Ascending aorta (tissue), 2 donors: ENCODE results near the gene SP6. TPM values are rescaled to one million over a fixed set of nuclear protein-coding genes. Genes with fewer than 3 reads are reported as not detected.

Source experiments
- DNase-seq, 2 donors: peaks; one replicate each; pipeline ENCODE4 v3.0.0-alpha.2; 2019; ENCODE audit warnings: low spot score in 2 of 2
- H3K27ac ChIP-seq, 2 donors: fragments of 200-600 bp; sonication (generic); one replicate each; pipeline ENCODE4 v1.5.1; 2016 to 2017; ENCODE audit warnings: mild to moderate bottlenecking in 1 of 2
- H3K27me3 ChIP-seq: fragments of 200-600 bp; sonication (generic); one replicate; pipeline ENCODE4 v1.5.1; 2017
- H3K36me3 ChIP-seq, 2 donors: fragments of 200-600 bp; sonication (generic); one replicate each; pipeline ENCODE4 v1.5.1; 2016
- H3K4me1 ChIP-seq, 2 donors: fragments of 200-600 bp; sonication (generic); one replicate each; pipeline ENCODE4 v1.5.1; 2016 to 2017; ENCODE audit warnings: mild to moderate bottlenecking in 1 of 2
- H3K4me3 ChIP-seq, 2 donors: fragments of 200-600 bp; sonication (generic); one replicate each; pipeline ENCODE4 v1.5.1; 2016 to 2017; ENCODE audit warnings: mild to moderate bottlenecking in 1 of 2
- H3K9me3 ChIP-seq, 2 donors: fragments of 200-600 bp; sonication (generic); one replicate each; pipeline ENCODE4 v1.5.1; 2016
- intact Hi-C: fragments of 100-400 bp; cut with DNase I; formaldehyde crosslinking; loops from one replicate; pipeline ENCODE4 v1.15.1; 2023
- total RNA-seq: library from RNA; depleted of rRNA; stranded (reverse); fragments of >200 nt; gene quantifications from one replicate; pipeline ENCODE4 v1.1.0, GENCODE V29; 2016
- TF ChIP-seq, protein P1 (sequence below), 3 experiments: fragments of 200-600 bp in 2 of 3; fragments of 450-650 bp in 1 of 3; sonication (generic) in 2 of 3; IDR thresholded peaks; one replicate each; pipeline ENCODE4 v1.5.1; 2016 to 2019; ENCODE audit warnings: antibody characterized with exemption in 3 of 3, mild to moderate bottlenecking in 1 of 3, moderate library complexity in 1 of 3

SP6 gene
- total RNA-seq, 1 donor from 2014 or later = 0.11 TPM

DNA sequence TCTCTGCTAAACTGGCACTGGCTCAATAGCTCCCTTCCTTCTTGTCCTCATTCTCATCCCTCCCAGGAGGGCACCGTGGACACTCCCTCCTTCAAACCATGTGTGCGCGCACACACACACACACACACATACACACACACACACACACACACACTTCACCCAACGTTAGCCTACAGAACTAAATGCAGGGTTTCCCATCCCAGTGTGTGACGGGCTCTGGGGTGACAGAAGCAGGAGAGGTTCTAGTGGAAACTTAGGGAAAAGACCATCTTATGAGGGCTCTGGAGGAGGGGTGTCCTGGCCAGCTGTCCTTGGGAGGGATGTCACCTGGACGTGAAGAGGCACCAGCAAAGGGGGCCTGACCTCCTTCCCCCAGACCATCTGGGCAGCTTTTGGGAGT is 49.1 kb downstream of the SP6 start:
- Histone ChIP-seq H3K27ac (no peak overlapping the region), H3K27me3 (no peaks in the 10 kb centered on the region), H3K4me3 (no peak overlapping the region), H3K9me3 (no peaks in the 10 kb centered on the region), H3K36me3 (peaks cover 0 to 4% of the 10 kb centered on the region in 2 donors), H3K4me1 (no peaks in the 10 kb centered on the region)
- TF ChIP-seq, protein P1, sequence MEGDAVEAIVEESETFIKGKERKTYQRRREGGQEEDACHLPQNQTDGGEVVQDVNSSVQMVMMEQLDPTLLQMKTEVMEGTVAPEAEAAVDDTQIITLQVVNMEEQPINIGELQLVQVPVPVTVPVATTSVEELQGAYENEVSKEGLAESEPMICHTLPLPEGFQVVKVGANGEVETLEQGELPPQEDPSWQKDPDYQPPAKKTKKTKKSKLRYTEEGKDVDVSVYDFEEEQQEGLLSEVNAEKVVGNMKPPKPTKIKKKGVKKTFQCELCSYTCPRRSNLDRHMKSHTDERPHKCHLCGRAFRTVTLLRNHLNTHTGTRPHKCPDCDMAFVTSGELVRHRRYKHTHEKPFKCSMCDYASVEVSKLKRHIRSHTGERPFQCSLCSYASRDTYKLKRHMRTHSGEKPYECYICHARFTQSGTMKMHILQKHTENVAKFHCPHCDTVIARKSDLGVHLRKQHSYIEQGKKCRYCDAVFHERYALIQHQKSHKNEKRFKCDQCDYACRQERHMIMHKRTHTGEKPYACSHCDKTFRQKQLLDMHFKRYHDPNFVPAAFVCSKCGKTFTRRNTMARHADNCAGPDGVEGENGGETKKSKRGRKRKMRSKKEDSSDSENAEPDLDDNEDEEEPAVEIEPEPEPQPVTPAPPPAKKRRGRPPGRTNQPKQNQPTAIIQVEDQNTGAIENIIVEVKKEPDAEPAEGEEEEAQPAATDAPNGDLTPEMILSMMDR (IDR thresholded peaks at IDR 0.05) = no peak
- intact Hi-C loops = no loop called here
- no peak for DNase-seq

DNA sequence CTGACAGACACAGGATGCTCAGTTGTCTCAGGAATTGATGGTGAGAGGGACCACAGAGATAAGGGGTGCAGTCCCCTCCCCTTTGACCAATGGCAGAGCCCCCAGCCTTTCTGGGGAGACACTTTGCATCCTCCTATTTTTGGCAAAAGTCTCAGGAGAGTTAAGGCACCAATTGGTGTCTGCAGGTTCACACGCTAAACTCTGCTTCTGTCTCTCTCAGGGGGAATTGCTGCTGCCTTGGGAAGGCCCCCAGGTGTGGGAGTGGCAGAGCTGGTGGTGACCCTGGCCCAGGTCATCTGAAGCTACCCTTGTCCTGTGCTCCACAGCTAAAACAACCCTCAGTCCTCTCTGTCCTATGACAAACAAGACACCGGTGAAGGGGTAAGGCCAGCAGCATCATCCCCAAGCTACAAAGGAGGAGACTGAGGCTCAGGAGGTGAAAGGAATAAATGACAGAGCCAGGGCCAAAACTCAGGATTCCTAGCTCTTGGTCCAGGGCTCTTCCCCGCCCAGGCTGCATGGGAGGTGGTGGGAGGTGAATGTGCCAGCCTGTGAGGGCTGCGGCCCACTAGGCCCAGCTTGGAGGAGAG is 49.7 kb downstream of the SP6 start:
- H3K27ac ChIP-seq = no peak overlapping the region
- no peaks in the 10 kb centered on the region for H3K4me1 ChIP-seq
- H3K4me3 ChIP-seq = no peak overlapping the region
- no peaks in the 10 kb centered on the region for H3K27me3 ChIP-seq
- no peaks in the 10 kb centered on the region for H3K36me3 ChIP-seq
- H3K9me3 ChIP-seq = no peaks in the 10 kb centered on the region
- TF ChIP-seq, protein P1 (IDR thresholded peaks at IDR 0.05) = no peak
- no peak for DNase-seq
- intact Hi-C loops = no loop called here

DNA sequence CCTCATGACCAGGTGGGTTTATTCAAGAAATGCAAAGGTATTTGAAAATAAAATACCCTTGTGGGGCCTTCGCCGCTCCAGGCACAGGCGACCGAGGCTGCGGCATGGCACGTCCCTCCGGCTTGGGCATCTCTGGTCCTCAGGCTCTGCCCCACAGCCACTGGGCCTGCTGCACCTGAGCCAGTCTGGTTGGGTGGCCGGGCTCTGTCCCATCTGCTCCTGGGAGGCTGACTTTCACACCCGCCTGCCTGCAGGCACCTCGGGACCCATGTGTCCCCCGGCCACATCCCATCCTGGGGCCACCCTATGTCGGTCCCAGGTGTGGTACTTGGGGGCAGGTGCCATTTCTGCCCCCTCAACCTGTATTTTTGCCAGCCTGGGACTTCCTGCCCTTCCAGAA is 50.3 kb downstream of the SP6 start:
- DNase-seq = no peak
- no peaks in the 10 kb centered on the region for H3K4me1 ChIP-seq

DNA sequence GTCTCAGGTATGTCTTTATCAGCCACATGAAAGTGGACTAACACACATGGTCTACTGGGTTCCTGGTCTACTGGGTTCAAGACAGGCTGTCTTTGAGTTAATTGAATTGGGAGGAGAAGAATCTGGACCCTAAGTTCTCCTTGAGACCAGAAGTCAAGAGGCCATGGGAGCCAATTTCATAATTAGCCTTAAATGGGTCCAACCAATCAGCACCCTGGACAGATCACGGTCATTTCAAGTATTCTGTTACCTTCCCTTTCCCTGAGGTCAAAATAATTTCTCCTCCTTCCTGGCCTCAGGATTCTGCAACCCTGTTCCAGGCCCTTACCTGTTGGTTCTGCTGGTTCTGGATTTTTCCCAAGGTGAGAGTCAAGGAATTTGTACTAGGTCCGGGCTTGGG is 53.2 kb downstream of the SP6 start:
- no peaks in the 10 kb centered on the region for H3K36me3 ChIP-seq
- no peak overlapping the region for H3K27ac ChIP-seq
- no peak for DNase-seq
- H3K27me3 ChIP-seq = no peaks in the 10 kb centered on the region
- H3K4me3 ChIP-seq = no peak overlapping the region
- H3K9me3 ChIP-seq = no peaks in the 10 kb centered on the region
- no peaks in the 10 kb centered on the region for H3K4me1 ChIP-seq
- TF ChIP-seq, protein P1 (IDR thresholded peaks at IDR 0.05) = no peak
- intact Hi-C loops = no loop called here

More for the DNA sequence above, 50.3 kb downstream of the SP6 start:
- Histone ChIP-seq H3K27me3 (no peaks in the 10 kb centered on the region), H3K9me3 (no peaks in the 10 kb centered on the region), H3K4me3 (no peak overlapping the region), H3K36me3 (no peaks in the 10 kb centered on the region), H3K27ac (no peak overlapping the region)
- intact Hi-C loops = no loop called here
- TF ChIP-seq, protein P1 (IDR thresholded peaks at IDR 0.05) = no peak

Other genes with a start within 250 kb of the SP6 start
- 261 TPM for gene KPNB1, start 201.2 kb downstream of the SP6 start, total RNA-seq
- gene TBKBP1, start 157.0 kb downstream of the SP6 start, total RNA-seq = 18.3 TPM
- gene TBX21, start 117.9 kb downstream of the SP6 start, total RNA-seq = not detected
- gene OSBPL7, start 29.4 kb downstream of the SP6 start, total RNA-seq = 28.8 TPM
- 13.7 TPM for gene MRPL10, start 19.6 kb downstream of the SP6 start, total RNA-seq
- gene LRRC46, start 19.5 kb downstream of the SP6 start, total RNA-seq = not detected
- 126 TPM for gene SCRN2, start 9.9 kb downstream of the SP6 start, total RNA-seq
- gene SP2, start 45.1 kb upstream of the SP6 start, total RNA-seq = 198 TPM
- 36.7 TPM for gene PNPO, start 90.4 kb upstream of the SP6 start, total RNA-seq
- not detected for gene PRR15L, start 106.7 kb upstream of the SP6 start, total RNA-seq
- 52.3 TPM for gene CDK5RAP3, start 120.0 kb upstream of the SP6 start, total RNA-seq
- gene COPZ2, start 186.6 kb upstream of the SP6 start, total RNA-seq = 155 TPM
- gene NFE2L1, start 197.2 kb upstream of the SP6 start, total RNA-seq = 114 TPM